NOMO-1 treated with DMSO at 0.1 percent for 48 hours (cell line): ENCODE results near the gene SYT2.
"Not testable (repeated sequence)": the region's sequence is repeated elsewhere in the genome, so short reads cannot be mapped to it uniquely, and the experiment has no call there.

Experiments
- DNase-seq: peaks from one replicate; lab custom pipeline; 2025; ENCODE audit not compliant: unreplicated experiment; lab: John Stamatoyannopoulos, UW

SYT2 gene

DNA sequence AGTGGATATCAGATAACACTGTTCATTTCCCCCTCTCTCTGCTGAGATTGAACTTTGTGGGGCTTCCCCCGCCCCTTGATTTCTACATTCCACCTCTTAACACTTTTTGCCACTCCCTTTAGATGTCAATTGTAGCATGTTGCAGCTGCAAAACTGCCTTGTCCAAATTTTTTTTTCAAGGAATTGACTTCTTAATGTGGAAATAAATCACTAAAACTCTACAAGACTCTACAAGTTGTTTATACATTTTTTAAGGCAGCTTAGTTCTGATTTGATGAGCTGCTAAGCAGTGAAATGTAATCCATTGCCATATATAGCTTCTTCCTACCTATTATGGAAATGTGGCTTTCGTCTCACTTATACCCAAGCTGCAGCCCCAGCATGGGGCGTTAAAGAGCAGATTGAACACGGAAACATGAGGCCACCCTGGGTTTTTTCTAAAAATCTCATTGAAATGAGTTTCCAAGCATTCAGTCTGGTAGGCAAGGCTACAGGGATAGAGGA, 132.2 kb downstream of the SYT2 start:
- DNase-seq = no peak

DNA sequence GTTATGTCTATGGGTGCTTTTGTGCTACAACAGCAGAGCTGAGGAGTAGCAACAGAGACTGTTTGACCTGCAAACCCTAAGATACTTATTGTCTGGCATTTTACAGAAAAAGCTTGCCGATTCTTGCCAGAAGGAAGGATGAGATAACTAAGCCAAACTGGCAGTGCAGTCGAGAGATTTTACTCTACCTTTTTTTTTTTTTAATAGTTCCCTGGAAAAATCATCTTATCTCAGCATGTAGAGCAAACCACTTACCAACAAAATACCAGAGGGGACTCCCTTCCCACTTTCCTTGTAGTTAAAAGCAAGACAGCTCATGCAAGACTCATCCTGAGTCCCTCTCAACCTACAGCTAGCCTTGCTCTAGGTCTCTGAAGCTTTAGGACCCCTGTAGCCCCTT, 132.9 kb downstream of the SYT2 start:
- DNase-seq = no peak

DNA sequence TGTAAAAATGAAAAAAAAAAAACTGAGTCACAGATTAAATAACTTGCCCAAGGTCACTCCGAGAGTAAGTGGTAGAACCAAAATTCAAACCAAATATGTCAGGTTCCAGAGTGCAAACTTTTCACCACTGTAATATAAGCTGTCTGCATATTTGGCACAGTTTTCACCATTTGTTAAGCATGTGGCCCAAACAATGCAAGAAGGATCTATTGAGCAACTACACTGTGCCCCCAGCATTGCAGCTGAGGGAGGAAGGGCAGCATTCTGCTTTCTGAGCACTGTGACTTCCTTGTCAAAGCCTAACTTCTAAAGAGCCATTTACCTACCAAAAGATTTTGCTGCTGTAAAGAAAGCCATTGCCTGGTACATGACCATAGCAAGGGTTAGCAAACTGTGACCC, 133.4 kb downstream of the SYT2 start:
- peak; percentile 74 for DNase-seq

- DNase-seq = no peak
These were observed 134.2 kb downstream of the SYT2 start for GRCh38 chr1:202575918-202576653.

DNA sequence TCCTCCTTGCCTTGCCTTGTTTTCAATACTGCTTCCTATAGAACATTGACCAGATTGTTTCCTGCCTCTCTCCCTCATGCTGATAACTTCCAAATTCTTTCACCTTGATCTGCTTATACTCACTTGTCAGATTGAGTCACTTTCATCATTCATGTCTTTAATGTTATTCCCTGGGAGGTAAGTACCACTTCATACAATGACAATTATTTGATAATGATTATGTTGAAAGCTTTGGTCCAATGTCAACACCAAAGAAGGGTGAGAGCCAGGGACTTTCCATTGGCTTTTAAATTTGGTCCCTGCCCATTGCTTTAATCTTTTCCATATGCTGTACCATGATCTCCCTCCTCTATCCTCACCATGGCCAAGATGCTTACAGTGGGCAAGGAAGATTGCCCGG, 137.4 kb downstream of the SYT2 start:
- DNase-seq = no peak

DNA sequence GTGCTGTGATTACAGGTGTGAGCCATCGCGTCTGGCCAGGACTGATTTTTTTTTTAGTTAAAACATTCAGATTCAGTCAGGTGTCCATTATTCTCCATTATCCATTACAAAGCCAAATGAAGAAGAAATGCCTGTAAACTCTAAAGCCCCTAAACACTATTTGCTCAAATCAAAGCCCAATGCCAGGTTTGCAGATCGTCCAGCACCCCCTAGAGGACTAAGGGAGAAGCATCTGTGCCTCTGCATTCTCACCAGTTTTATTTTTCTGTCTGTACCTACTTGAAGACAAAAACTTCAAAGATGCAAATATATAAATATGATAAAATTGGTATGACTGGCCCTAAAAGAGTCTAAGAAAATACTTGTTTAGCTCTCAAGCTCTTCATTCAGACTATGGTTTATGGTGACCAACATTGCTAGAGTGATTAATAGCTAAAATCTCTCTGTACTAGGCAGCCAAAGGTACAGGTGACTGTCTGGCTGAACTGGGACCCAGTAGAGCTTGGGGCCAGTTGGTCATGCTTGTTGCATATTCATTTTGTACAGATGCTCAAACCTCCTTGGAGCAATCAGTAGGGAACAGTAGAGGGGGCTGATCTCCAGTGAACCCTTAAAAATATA, 138.4 kb downstream of the SYT2 start:
- peak; percentile 41 for DNase-seq

DNA sequence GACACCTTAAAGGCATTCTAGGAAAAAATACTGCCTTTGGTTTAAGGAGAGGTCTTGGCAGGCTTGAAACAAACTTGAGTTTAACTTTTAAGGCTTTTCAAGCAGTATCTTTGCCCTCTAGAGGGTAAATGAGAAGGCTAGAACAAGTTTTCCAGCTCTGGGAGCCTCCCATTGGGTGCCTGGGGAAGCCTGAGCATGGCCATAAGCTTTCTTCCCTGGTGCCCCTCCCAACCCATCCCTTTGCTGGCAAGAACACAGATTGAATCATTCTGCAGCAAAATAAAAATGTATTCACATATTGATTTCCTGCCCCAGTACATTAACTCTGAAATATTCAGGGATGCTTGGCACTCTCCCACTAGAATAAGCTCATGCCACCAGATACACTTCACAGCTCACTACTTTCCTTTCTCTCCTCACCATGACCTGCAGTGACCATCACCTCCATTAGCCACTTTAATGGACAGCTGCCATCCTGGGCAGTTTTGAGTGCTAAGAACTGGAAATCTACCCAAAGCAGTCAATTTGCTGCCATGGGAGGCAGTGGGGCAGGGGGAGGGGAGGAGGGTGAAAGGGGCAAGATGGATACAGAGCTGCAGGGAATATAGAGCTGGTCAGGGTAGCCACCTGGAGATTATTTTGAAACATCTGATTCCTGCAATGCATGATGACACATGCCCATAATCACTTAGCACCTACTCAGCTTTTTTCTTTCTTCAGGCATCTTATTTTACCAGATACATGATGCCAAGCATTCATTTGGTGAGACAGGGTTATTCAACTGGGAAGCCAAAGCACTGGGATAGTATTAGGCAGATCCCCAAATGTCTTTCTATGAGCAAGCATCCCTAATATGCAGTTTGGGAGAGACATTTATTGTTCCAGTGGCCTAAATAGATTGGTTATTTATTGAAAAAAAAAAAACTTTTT, 140.6 kb downstream of the SYT2 start:
- DNase-seq = no peak

GRCh38 chr1:202568826-202569225, 141.4 kb downstream of the SYT2 start:
- DNase-seq = no peak

DNA sequence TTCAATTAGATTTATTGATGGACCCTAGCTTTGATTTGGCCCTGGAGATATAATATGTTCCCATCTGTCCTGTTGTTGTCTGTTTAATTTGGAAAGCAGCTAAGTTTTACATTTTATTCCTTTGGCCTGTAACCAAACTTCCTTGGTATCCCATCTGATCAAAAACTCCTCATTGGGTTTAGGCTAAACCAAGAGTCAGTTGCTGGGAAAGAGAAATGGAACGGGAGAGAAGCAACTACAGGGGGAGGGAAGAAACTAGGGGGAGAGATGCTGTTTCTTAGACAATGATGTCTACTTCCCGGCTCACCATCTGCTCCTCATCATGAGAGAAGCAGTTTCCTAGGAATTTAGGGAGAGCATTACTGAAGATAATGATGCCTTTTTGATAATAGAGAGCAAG, 141.8 kb downstream of the SYT2 start:
- DNase-seq = no peak

GRCh38 chr1:202567738-202568137, 142.5 kb downstream of the SYT2 start:
- no peak for DNase-seq

- DNase-seq = no peak
These were observed 144.2 kb downstream of the SYT2 start for GRCh38 chr1:202565890-202566602.

- DNase-seq = no peak
These were observed 145.2 kb downstream of the SYT2 start for GRCh38 chr1:202564958-202565495.

GRCh38 chr1:202563818-202564217, 146.4 kb downstream of the SYT2 start:
- no peak for DNase-seq

- DNase-seq = no peak
These were observed 147.7 kb downstream of the SYT2 start for GRCh38 chr1:202562444-202563060.

GRCh38 chr1:202561726-202562443, 148.4 kb downstream of the SYT2 start:
- DNase-seq = no peak

DNA sequence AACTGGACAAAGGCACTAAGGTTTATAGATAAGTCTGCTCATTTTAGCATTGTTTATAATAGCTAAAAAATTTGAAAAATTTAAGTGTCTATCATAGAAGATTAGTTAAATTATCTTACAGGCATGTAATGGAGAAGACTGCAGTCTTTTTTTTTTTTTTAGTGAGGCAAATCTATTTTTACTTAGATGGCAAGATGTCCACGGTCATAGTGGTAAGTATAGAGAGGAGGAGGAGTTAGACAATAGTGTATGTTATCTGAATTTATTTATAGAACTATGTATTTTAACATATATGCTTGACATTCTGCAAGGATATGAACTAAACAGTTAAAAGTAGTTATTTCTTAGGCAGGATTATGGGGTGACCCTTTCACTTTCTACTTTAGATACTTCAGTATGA, 149.0 kb downstream of the SYT2 start:
- DNase-seq = no peak

DNA sequence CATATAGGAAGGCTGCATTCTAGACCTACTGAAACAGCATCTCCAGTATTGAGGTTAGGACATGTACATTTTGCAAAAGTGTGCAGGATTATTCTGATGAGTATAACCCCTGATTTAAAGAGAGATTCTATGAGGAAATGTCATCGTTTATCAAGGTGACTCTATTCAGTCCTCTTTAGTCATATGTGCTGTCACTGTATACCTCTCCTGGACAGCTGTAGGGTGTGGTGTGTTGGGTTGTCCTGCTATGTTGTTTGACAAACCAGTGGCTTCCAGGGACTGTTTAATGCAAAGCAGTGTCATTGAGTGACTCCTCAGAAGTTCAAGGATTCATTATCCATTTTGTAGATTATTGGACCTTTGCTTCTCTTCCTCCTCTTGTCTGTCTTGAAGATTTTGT, 152.6 kb downstream of the SYT2 start:
- not testable (repeated sequence) for DNase-seq

GRCh38 chr1:202556037-202556436, 154.2 kb downstream of the SYT2 start:
- not testable (repeated sequence) for DNase-seq

DNA sequence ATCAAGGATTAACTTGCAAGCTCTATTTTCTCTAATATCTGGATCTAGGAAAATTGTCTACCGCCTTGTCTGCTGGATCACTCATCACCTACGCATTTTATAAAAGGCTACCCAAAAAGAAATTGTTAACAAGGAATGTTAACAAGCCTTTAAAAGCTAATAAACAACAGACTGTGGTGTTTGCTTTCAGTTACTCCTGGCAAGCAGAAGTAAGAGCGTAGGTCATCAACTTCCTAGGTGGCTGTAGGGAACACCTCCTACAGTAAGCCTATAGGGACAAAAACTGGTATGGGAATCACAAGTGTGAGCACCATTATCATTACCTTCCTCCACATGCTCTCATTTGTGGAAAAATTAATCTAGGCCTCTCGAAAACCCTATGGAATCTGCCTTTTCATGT, 155.6 kb downstream of the SYT2 start:
- not testable (repeated sequence) for DNase-seq
